HG03520 (cell line): ENCODE measurements around the gene ARID1B.

ENCODE experiments used
- ATAC-seq: cut with Tn5 transposase; IDR thresholded peaks from one replicate; pipeline ENCODE4 v1.9.1; 2021; ENCODE audit warnings: mild to moderate bottlenecking, moderate library complexity; ENCODE audit not compliant: unreplicated experiment

The ARID1B gene

DNA sequence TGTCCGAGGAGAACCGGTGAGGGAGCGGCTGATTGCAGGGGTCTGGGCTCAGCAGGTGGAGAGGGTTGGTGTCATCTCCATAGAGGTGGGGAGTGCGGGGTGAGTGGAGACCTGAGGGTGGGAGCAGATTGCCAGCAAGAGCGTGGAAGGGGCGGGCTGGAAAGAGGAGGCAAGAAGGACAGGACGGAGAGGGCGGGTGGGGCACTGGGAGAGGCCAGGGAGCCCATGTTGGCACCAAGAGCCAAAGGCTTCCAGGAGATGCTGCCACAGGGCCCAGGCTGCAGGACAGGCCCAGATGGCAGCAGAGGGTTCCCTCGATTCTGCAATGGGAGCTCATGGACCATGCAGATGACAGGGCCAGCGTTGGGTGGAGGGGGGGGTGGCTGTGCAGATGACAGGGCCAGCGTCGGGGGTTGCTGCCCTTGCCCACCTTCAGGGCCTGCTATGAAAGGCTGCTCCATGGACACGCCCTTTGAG, 440.8 kb downstream of the ARID1B start:
- no peak for ATAC-seq

DNA sequence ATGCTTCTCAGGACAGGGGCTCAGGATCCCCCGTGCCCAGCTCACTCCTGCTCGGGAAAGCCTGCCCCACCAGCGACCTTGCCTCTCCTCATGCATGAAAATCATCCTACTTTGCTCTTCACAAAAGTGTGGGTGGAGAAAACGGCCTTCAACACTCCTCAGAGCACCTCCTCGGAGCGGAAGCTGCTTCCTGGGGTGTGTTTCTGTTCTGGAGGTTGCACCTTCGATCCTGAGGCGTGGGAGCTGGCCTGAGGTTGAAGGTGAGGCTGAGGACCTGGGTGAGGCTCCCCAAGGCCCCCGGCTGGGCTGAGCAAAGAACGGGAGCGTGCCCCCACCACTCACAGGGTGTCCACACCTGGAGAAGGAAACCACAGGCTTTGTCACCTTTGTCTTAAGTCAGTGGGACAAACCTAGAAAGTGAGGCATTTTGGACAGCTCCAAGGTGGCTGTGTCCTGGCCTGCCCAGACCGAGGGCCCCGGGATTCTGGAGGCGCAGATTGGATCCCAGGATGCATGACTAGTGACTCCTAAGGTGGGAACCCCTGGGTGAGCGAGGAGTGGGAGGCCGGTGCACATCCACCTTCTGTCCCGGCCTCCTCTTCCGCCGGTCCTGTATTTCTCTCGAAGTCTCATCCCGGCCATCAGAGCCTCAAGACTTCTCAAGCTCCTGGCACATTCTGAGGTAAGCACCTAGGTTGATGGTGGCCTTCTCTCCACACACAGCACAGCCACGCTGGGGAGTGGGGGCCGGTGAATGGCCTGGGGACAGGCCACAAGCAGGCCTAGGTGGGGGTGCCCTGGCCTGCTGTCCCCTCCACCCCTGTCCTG, 441.4 kb downstream of the ARID1B start:
- ATAC-seq: no peak

DNA sequence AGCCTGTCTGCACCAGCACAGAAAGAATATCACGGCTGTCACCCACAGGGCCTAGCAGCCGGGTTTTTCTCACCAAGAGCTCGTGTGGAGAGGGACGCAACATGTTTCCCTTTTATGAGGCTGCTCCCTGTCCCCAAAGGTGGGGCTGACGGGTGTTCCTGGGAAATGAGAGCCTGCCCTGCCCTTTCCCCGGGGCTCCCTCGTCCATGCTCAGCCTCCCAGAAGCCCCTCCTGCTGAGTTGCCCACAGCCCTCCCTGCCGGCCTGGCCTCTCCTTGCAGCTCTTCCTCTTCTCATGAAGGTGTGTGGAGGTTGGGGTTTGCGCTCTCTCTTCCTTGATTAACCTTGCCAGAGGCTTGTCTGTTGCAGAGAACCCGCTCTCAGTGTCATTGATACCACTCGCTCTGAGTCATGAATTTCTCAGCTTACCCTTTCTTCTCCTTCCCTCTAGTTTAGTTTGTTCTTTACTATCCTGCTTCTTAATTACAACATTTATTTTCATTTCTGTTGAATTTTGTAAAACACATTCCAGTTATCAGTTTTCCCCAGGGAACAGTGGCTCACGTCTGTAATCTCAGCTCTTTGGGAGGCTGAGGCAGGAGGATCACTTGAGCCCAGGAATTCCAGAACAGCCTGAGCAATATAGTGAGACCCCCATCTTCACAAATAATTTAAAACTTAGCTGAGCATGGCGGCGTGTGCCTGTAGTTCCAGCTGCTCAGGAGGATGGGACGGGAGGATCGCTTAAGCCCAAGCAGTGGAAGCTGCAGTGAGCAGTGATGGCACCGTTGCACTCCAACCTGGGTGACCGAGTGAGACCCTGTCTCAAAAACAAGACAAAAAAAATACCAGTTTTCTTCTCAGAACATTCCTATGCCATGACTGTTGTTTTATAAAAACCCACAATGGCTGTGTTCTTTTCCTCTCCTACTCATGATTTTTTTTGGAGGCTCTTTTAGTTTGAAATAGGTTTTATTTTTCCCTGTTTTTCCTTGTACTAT, 442.3 kb downstream of the ARID1B start:
- no peak for ATAC-seq

DNA sequence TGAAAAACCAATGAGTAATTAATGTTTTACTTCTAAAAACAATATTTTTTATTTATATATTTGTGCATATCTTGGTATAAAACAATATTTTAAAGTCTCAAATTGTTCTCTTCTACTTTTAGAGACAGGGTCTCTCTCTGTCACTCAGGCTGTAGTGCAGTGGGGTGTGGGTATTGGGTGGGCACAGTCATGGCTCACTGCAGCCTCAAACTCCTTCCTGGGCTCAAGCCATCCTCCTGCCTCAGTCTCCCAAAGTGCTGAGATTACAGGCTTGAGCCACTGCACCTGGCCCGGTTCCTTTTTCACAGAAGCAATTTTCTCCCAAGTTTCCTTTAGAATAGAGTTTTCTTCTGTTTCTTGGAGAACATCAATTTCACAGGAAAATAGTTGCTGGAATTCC, 443.3 kb downstream of the ARID1B start:
- no peak for ATAC-seq

DNA sequence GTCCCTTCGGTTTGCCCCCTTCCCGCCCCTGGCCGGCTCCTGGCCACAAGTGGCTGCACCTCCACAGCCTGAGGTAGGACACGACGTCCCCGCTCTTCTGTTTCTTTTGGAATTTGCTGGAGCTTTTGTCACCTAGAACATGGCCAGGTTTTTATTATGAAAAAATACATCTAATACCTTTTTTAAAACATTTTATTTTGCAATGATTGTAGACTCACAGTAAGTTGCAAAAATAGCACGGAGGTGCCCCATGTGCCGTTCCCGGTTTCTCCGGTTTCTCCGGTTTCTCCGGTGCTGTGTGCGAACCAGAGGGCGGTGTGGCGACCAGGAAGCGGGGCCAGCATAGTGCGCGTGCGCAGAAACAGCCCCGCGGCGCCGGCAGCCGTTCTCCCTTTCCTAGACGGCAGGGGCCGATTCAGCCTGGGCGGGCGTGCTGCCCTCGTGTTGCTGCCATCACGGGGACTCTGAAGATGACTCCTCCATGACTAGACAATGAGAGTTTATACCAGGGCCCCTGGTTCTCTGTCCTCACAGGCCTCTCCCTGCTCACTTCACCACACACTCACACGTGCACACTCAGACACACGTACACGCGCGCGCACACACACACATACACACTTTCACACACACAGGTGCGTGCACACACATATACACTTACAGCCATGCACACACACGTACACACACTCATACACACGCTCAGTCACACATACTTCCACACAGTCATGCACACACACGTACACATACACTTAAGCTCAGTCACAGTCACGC, 444.1 kb downstream of the ARID1B start:
- peak; percentile 41 for ATAC-seq

DNA sequence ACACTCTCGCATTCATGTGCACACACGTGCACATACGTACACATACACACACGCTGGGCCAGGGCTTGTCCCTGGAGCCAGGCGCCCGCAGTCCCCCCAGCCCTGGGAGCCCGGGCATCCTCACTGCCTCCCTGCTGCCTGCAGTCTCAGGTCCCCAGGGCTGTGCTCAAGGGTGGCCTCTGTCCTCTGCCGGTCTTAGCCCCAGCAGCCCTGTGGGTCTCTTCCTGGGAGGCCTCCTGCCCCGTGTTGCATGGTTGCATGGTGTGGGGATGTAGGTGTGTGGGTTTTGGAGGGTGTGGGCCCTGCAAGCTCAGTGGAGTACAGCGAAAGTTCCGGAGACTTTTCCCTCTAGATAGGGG, 444.6 kb downstream of the ARID1B start:
- ATAC-seq: no peak

DNA sequence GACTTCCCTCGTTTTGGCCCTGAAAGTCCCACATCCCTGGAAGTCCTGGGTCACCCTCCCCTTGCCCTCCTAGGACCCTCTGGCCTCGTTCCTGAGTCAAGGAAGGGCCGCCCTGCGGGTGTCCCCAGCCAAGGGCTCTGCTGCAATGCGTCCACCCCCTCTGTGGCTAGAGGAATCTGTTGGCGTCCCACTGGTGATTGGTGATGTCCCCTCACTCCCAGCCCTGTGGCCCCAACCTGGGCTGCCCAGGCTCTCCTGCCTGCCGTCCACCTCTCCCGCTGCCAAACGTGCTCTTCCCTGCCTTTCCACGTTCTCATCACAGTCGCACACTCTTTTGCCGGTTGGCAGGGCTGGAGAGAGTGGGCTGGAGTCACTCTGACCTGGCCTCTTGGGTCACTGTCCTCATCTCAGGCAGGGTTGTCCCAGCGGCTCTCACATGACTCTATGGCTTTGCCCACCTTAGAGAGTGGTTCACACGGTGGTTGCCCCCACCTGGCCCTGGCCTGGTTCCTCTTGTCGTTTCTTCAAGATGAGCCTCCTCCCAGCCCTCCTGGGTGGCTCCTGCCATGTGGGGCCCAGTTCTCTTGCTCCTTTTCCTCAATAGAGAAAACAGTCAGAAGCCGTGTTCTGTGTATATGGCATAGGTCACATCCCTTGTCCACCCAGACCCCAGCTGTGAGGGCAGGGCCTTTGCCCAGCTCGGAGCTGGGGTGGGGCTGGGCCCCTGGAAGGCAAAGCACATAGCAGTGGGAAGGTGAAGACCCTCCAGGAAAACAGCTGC, 445.2 kb downstream of the ARID1B start:
- ATAC-seq: no peak

DNA sequence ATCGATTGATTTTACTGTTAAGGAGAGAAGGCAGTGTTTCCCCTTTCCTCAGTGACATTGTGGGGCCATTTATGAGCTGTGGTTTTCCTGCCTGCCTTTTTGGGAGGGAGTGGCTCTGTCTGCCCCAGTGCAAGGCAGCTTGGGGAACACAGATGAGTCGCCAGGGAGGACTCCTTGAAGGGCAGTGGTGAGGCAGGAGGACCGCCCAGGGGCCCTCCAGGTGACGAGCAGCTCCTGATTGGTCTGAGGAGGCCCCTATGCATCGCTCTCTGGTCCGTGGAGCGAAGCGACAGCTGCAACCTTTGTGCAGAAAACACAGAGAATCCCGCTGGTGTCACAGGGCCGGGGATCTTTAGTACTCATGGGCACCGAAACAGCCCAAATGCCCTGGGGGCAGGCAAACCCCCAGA, 445.8 kb downstream of the ARID1B start:
- no peak for ATAC-seq

DNA sequence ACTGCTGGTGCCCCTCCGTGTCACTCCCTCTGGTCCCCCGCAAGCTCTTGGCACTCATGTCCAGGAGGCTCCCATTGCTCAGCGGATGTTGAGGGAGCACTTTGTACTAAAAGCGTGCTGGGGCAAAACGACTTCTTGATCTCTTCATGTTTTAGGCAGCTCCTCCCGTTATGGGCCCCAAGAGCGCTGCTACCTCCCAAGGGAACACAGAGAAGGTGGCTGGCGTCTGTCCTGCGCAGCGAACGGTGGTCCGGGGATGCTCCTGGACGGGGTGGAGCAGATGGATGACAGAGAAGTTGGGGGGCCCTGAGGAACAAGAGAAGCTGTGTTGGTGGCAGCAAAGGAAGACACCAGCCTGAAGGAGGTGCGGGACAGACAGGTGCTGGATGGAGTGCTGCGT, 446.3 kb downstream of the ARID1B start:
- ATAC-seq: no peak

DNA sequence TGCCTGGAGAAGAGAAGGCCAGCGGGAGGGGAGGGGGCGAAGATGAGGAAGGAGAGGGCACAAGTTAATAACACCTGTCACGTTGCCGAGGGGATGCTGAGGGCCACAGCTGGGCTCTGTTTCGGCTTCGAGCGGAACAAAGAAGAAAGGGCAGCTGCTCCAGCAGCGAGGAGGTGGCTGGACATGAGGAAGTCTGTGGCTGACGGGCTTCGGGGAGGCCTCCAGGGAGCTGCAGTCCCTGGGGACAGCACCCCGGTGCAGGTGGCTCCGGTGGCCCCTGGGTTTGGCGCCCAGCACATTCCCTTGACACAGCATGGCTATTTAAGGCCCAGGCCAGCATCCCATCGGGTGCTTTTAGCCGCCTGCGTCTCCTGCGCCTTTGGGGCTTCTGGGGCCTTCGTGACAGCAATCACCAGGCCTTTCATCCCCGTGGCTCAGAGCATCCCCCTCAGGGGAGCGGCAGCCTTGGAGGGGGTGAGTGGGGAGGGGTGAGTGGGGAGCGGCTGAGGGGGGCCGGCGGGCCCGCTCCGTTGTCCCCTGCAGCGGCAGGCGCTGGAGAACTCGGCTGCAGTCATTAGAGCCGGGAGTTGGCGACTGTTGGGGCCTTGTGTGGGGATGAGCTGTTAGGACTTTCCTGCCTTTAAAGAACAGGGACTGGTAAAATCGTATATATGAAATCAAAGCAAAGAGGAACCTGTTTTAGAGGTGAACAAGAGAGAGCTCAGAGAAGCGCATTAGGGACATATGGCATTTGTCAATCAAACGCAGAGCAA, 447.2 kb downstream of the ARID1B start:
- no peak for ATAC-seq

DNA sequence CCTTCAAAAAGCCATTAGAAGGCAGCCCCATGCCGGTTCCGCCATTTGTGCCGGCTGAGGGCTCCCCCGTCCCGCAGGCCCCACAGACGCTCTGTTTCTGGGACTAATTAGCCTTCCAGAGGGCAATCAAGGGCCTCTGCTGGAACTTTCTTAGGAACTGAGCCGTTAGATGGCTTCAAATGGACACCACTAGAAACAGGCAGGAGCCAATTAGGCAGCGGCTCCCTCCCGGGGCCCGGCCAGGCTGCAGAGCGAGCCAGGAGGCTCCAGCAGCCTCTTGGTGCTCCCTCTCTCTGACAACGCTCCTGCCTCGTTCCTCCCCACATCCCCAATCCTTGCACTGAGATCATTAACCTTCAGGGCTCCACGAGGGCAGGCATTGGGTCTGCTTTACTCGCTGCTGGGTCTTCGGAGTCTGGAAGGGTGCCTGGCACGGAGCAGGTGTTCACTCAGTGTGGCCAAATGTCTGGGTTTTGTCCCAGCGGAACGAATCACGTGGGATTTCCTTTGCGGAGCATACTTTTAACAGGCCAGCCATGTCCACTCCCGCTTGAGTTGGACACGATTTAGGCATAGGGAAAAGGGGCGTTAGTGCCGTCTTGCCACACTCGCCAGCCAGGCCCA, 447.9 kb downstream of the ARID1B start:
- ATAC-seq: no peak

DNA sequence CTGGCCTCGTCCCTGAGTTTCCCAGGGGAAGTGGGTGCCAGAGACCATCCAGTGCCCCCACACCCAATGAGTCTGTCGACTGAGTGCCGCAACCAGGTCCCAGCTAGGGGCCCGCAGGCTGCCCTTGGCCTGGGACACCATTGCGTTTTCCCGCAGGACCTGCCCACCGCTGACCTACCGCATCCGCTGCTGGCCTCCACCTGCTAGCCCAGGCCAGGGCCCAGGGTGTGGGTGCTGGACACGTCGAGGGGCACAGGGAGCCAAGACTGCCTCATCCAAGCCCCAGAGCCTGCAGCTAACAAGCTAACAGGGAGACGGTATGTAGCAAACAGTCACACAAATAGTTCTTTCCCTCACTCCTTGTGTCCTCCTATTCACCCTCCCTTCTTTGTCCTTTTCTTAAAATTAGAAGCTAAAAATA, 448.4 kb downstream of the ARID1B start:
- ATAC-seq: no peak

DNA sequence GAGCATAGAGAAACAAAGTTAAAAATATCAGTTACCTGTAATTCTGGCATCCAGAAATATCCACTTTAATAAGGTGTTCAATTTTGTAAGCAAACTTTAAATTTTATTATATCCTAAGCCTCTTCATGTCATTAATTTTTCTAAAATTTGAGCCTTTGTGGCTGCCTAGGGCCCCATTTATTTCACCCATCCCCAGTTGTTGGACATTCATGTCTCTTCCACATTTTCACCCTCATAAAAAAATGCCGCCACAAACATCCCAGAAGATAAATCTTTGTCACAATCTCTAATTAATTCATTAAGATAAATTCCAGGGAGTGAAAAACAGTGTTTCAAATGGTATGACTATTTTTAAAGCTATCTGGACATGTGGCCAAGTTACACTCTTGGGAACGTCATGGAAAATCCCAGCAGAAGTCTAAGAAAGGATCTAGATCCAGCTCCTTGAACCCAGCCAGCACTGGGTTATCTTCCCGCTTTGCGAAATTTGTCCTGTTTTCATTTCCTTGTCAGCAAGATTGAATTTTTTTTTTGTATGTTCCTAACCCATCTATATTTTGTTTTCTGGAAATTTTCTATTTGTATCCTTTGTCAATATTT, 448.9 kb downstream of the ARID1B start:
- no peak for ATAC-seq

DNA sequence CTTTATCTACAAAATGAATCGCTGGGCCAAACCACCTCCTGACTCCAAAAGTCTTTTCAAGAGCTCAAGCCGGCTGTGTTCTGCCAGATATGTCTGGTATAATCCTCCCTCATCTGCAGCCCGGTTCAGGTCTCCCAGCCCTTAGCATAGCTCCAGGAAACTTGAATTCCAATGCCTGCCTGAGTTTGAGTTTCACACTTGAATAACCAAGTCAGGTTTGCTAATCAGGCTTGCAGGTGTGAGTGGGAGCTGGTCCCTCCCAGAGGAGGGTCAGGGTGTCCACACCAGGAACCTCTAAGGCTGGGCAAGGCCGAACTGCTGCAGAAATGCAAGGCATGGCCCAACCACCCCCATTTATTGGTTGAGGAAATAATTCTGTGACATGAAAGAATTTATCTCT, 449.6 kb downstream of the ARID1B start:
- no peak for ATAC-seq

DNA sequence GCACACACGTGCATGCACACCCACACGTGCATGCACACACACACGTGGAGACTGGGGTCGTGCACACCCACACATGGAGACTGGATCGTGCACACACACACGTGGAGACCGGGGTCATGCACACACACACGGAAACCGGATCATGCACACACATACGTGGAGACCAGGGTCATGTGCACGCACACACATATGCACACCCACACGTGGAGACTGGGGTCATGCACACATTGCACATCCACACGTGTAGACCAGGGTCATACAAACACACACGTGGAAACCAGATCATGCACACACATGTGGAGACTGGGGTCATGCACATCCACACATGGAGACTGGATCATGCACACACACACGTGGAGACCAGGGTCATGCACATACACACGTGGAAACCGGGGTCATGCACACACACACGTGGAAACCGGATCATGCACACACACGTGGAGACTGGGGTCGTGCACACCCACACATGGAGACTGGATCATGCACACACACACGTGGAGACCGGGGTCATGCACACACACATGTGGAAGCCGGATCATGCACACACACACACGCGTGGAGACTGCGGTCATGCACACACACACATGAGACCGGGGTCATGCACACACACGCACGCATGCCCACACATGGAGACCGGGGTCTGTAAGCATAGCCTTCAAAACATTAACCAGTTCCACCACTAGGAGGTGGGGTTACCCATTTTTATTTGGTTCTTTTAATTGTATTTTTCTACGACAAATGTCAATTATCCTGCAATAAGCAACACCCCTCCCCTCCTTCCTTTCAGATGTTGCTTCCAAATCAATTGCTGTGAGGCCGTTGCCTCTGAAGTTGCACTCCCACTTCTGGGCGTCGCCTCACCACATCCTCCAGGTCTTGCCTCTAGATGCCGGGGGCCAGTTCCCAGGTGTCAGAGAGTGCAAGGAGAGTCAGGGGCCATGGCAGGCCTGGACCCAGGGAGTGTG, 450.3 kb downstream of the ARID1B start:
- no peak for ATAC-seq

DNA sequence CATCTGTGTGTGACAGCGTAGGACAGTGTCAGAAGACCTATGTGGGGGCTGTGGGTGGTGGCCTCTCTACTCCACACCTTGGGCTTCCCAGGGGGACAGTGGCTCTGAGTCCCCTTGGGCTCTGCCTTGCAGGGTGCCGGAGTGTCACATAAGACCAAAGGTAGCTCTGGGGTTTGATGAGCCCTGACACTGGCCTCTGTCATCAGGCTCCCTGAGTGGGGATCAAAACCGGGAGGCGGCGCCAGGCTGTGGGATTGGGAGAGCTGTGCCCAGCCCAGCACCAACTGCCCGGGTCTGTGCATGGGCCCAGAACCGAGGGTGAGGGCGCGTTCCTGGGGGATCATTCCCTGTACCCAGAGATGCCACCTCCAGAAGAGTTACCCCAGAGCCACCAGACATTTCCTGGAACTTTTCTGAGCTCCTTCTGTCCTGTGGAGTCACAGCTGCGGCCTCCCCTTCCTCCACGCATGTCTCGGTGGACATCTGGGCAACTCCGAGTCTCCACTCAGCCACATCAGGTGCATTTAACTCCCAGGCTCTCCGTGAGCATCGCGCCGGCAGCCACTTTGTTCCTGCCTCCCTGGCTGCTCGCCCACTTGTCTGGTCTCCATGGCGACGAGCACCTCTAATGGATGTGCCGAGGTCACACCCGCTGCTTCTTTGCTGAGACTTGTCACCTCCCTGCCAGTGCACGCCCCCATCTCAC, 451.4 kb downstream of the ARID1B start:
- ATAC-seq: no peak

DNA sequence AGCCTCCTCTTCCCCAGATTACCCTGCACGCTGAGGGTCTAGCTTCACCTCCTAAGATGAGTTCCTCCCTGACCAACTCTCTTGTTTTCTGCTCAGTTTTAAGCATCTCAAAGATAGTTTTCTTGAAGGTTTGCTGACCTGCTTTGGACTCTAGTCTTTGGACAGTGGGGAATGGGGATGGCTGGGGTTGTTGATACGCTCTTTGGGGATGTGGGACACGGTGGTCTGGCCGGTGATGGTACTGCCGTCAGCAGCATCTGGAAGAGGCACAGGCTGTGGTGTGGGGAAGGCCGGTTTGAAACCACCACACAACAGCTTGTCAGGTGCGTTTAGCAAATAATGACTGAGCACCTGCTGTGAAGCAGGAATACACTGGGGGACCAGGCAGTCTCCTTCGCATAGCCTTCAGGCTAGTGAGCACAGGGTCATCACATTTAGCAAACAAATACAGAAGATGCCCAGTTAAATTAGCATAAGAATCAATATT, 452.0 kb downstream of the ARID1B start:
- no peak for ATAC-seq
